HG02884 (cell line): Measurements from ENCODE around the gene TFE3.

ENCODE experiments used
- ATAC-seq: cut with Tn5 transposase; IDR thresholded peaks from one replicate; pipeline ENCODE4 v1.9.1; 2021; ENCODE audit warnings: mild to moderate bottlenecking, moderate library complexity; ENCODE audit not compliant: unreplicated experiment

The TFE3 gene, protein sequence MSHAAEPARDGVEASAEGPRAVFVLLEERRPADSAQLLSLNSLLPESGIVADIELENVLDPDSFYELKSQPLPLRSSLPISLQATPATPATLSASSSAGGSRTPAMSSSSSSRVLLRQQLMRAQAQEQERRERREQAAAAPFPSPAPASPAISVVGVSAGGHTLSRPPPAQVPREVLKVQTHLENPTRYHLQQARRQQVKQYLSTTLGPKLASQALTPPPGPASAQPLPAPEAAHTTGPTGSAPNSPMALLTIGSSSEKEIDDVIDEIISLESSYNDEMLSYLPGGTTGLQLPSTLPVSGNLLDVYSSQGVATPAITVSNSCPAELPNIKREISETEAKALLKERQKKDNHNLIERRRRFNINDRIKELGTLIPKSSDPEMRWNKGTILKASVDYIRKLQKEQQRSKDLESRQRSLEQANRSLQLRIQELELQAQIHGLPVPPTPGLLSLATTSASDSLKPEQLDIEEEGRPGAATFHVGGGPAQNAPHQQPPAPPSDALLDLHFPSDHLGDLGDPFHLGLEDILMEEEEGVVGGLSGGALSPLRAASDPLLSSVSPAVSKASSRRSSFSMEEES

GRCh38 chrX:49043220-49043986, at the start of gene TFE3:
Gene TFE3 (minus strand): TSS chrX:49043357. CDS start chrX:49043226, 131 bp downstream.
- peak; percentile 84 for ATAC-seq

GRCh38 chrX:49089553-49089952, 46.4 kb upstream of the TFE3 start:
- ATAC-seq, result no peak

GRCh38 chrX:49082271-49082871, 39.2 kb upstream of the TFE3 start:
- ATAC-seq, result no peak

- peak; percentile 83 for ATAC-seq
Measured at GRCh38 chrX:49079489-49080428, 36.6 kb upstream of the TFE3 start, which contains the start of gene WDR45. Gene WDR45 (minus strand): TSS chrX:49079887. CDS start chrX:49078095, 1,792 bp downstream.

- ATAC-seq, result no peak
Measured at GRCh38 chrX:49077941-49078340, 34.8 kb upstream of the TFE3 start.

DNA sequence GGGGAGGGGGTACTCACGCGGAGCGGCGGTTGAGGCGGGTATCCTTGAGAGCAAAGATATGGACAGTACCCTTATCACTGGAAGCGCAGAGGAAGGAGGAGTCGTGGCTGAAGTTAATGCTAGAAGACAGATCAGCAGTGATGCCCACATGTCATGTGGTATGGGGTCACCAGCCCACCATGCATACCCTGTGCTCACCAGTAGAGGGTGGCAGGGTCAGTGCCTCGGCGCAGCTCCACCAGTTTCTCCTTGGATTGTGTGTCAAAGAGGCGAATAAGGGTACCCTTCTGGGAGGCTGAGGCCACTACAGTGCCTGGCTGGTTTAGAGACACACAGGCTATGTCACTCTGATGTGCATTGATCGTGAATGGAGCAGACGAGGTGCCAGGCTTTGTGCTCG, 32.2 kb upstream of the TFE3 start:
- ATAC-seq, result no peak

DNA sequence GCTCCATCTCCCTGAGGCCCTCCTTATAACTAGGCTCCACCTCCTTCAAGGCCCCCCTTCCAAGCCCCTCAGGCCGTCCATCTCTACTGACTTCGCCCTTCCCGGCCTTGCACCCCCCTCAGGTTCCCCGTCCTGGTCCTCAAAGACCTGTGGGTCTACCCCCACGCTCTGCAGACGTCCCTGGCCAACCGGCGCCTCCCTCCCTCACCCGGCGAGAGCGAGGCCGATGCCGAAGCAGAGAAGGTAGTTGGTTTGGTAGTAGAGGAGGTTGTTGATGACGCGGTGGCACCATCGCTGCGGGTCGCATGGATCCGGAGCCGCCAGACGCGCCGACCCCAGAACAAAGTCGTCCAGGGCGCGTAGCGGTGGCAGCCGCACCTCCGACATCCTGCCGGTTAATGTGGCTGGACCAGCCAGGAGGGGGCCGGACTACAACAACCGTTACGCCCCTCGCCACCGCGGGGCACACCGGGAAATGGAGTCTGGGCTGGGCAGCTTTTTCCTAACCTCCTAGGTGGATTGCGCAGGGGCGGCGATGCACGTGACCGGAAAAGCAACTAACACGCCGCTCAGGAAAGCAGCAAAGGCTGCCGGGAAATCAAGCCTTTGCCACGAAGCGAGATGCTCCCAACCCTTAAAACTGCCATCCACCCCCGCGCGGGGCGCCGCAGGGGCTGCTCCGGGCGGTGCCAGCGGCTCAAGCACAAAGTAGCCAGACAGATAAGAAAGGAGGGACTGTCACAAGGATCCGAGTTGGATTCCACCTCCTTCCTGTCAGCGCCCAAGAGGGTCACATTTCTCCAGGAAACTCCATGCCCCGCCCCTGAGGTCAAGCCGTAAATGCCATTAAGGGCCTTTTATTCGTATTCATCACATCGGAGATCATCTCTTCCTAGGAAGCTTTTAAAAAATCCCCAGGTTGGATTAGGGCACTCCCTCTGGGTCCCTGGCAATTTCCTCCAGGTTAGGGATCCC, 30.7 kb upstream of the TFE3 start, which contains the start of gene PRAF2:
PRAF2 (minus strand) TSS at position 402 of the 975 bp plus-strand sequence; CDS start at position 387, 15 bp downstream.
- ATAC-seq, result peak; percentile 85

- no peak for ATAC-seq
Measured at GRCh38 chrX:49072712-49073095, 29.5 kb upstream of the TFE3 start.

DNA sequence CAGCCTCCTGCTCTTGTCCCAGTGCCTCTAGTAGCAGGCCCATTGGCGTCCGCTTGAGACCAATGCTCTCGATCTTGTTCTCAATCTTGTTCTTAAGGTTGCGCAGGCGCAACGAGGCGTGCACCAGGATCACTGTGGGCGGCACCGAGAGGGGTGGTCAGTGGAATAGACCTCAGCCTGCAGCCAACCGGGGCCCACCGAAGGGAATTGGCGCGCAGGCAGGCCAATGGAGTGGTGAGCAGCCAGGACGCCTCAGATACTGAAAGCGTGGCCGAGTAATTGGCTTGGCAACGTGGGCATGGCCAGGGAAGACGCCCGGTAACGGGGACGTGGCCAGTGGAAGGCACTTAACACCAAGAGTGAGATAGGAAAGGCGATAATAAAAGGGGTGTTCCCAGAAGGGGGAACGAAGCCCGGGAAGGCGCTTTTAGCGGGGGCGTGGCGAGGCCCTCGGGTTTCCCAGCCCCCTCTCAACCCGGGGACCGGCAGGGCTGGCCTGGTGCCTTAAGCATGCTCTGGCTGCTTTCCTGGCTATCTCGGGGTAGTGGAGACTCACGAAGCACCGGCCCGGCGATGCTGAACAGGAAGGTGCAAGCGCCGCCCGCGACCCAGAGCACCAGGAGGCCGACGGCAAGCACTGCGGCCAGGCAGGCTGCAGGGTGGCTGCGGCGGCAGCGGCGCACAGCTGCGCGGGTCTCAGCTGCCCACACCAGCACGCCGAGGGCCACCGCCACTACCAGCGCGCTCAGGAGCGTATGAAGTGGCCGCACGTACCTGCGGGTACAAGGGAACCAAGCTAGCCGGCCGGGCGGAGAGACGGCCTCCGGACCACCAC, 28.9 kb upstream of the TFE3 start:
- ATAC-seq, result no peak

- ATAC-seq, result no peak
Measured at GRCh38 chrX:49070988-49071387, 27.8 kb upstream of the TFE3 start.

- no peak for ATAC-seq
Measured at GRCh38 chrX:49069038-49069437, 25.9 kb upstream of the TFE3 start.

DNA sequence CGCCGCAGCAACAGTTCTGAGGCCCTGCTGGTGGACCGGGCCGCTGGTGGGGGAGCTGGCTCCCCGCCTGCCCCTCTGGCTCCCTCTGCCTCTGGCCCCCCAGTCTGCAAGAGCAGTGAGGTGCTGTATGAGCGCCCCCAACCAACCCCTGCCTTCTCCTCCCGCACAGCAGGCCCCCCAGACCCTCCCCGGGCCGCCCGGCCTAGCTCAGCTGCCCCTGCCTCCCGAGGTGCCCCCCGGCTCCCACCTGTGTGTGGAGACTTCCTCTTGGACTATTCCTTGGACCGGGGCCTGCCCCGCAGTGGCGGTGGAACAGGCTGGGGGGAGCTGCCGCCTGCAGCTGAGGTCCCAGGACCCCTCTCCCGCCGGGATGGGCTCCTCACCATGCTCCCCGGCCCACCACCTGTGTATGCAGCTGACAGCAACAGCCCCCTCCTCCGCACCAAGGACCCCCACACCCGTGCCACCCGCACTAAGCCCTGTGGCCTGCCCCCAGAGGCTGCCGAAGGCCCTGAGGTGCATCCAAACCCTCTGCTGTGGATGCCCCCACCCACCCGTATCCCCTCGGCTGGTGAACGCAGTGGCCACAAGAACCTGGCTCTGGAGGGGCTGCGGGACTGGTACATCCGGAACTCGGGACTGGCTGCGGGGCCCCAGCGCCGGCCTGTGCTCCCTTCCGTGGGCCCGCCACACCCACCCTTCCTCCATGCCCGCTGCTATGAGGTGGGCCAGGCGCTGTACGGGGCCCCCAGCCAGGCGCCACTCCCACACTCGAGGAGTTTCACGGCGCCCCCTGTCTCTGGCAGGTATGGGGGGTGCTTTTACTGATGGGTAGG, 24.3 kb upstream of the TFE3 start:
- ATAC-seq, result no peak

DNA sequence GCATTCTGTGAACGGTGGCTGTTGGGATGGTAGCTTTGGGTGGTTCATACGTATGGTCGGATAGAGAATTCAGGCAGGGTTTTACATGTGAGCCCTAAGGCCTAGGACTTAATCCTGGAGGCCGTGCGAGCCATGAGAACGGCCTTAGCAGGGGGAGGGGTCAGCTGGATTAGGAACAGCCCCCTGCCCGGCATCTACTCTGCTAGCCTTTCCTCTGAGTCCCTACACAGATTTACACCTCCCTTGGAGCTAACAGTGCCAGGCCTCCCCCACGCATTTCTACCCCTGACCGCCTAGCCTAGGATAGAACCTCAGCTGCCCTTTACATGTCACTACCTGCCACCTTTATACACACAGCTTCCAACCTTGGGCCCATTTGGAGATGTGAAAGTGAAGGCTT, 23.5 kb upstream of the TFE3 start:
- ATAC-seq, result no peak

DNA sequence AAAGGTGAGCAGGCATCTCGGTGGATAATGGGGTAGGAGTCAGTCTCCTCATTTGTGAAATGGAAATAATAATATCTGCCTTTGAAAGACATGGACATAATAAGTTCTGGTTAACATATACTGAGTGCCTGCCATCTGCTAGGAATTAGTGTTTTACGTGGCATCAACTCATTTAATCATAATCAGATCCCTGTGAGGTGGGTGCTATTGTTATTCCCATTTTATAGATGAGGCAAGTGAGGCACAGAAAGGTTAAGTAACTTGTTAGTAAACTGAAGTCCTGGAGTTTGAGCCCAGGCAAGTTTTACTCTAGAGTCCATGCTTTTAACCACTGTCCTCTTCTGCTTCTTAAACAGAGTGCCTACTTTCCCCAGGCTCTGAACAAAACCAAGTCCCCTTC, 23.1 kb upstream of the TFE3 start:
- ATAC-seq, result no peak

GRCh38 chrX:49064735-49065134, 21.6 kb upstream of the TFE3 start:
- ATAC-seq, result no peak

DNA sequence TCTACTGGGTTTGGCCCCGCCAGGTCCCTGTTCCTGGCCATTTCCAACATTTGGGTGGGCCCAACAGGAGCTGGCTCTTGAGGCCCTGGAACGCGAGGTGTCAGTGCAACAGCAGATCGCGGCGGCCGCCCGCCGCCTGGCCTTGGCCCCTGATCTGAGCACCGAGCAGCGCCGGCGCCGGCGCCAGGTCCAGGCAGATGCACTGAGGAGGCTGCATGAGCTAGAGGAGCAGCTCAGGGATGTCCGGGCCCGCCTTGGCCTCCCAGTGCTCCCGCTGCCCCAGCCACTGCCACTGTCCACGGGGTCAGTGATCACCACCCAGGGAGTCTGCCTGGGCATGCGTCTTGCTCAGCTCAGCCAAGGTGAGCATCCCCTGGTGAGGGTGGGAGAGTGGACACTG, 21.1 kb upstream of the TFE3 start:
- no peak for ATAC-seq

DNA sequence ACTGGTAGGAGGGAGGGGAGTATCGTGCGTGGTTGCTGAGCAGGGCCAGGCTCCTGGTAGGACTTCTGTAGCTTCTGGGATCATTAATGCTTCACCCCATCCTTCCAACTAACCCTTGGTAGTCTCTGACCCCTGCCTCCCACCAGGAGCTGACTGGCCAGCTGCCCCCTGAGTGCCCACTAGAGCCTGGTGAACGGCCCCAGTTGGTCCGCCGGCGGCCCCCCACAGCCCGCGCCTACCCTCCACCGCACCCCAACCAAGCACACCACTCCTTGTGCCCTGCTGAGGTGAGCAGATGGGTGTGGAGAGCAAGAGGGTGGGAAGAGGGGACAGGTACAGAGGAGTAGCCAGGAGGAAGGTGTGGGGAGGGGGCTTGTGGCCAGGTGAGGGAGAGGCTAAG, 20.6 kb upstream of the TFE3 start:
- ATAC-seq, result no peak
